ENCODE data around the gene THTPA. TPM values are rescaled to one million over a fixed set of nuclear protein-coding genes. Genes with fewer than 3 reads are reported as not detected.

THTPA gene
- total and polyA plus RNA-seq, 9 of the 15 experiments (the other 6 are each of a cell fraction or from before 2014, with no cell fraction given) = 2.4 to 8.7 (median 5.2) TPM

DNA sequence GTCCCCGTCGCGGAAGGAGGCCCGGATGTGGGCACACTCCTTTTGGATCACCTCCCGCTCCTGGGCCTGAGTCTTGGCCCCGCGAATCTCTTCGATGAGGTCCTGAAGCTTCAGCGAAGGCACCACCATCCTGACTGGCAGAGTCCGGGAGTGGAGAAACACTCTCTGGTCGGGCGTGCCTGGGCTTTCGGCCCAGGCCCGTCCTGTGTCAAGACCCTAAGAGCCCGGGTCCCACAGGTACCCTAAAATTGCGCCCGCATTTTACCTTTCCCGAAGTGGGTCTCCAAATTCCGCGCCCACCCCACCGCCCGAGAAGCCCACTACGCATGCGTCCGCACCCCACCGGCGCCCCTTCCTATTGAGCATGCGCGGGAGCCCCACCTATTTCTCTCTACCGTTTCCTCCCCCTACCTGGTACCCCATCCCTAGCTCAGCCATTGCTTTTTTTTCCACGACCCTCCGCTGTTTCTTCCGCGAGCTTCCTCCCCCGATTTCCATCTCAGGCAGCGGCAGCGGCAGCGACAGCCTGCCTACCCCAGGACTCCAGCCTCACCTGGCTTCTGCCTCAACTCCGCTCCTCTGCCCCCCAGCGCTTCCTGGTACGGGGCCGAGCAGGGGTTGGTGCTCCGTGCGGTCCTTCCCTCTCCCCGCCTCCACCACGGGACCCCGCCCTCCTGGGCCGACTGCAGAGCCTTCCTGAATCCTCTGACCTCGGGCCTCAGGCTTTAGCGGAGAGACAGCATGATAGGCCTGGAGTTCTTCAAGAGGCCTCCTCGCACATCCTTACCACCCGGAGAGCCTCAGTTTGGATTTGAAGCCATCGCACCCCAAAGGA lies 11.3 kb downstream of the THTPA start, which contains the start of gene AP1G2 (continued):
- TF ChIP-seq, protein P1, sequence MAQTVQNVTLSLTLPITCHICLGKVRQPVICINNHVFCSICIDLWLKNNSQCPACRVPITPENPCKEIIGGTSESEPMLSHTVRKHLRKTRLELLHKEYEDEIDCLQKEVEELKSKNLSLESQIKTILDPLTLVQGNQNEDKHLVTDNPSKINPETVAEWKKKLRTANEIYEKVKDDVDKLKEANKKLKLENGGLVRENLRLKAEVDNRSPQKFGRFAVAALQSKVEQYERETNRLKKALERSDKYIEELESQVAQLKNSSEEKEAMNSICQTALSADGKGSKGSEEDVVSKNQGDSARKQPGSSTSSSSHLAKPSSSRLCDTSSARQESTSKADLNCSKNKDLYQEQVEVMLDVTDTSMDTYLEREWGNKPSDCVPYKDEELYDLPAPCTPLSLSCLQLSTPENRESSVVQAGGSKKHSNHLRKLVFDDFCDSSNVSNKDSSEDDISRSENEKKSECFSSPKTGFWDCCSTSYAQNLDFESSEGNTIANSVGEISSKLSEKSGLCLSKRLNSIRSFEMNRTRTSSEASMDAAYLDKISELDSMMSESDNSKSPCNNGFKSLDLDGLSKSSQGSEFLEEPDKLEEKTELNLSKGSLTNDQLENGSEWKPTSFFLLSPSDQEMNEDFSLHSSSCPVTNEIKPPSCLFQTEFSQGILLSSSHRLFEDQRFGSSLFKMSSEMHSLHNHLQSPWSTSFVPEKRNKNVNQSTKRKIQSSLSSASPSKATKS (CRISPR knock-in tag; IDR thresholded peaks at IDR 0.05) = no peak
- TF ChIP-seq, protein P2, sequence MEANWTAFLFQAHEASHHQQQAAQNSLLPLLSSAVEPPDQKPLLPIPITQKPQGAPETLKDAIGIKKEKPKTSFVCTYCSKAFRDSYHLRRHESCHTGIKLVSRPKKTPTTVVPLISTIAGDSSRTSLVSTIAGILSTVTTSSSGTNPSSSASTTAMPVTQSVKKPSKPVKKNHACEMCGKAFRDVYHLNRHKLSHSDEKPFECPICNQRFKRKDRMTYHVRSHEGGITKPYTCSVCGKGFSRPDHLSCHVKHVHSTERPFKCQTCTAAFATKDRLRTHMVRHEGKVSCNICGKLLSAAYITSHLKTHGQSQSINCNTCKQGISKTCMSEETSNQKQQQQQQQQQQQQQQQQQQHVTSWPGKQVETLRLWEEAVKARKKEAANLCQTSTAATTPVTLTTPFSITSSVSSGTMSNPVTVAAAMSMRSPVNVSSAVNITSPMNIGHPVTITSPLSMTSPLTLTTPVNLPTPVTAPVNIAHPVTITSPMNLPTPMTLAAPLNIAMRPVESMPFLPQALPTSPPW (CRISPR knock-in tag; IDR thresholded peaks at IDR 0.05) = peak; percentile 58
- peak in 1 of 2 experiments; percentile 80; a peak in 2 of 4 replicates for TF ChIP-seq HDAC1 (IDR thresholded peaks at IDR 0.05)
- TF ChIP-seq ZNF197 (CRISPR knock-in tag; IDR thresholded peaks at IDR 0.05; ENCODE audit: low read depth) = no peak
- TF ChIP-seq CHCHD3 (CRISPR knock-in tag; IDR thresholded peaks at IDR 0.05) = no peak
- TF ChIP-seq KHSRP (IDR thresholded peaks at IDR 0.05) = no peak
- no peak for TF ChIP-seq SIX5 (IDR thresholded peaks at IDR 0.05; ENCODE audit: borderline replicate concordance in 1 of 2, insufficient read depth in 1 of 2, low read depth in 1 of 2, low read length in 2 of 2)
- no peak for TF ChIP-seq NR2C2 (CRISPR knock-in tag; IDR thresholded peaks at IDR 0.05)
- peak; percentile 76; the same call in 1 of the 2 replicates for TF ChIP-seq NR2C2 (tag; IDR thresholded peaks at IDR 0.05)
- no peak for TF ChIP-seq GABPB1 (CRISPR knock-in tag; IDR thresholded peaks at IDR 0.05)
- TF ChIP-seq BMI1 (IDR thresholded peaks at IDR 0.05; ENCODE audit: low read length) = no peak
- TF ChIP-seq ZHX1 (conservative IDR thresholded peaks at IDR 0.05; ENCODE audit: low read length) = no peak
- no peak for TF ChIP-seq C11orf30 (IDR thresholded peaks at IDR 0.05; ENCODE audit: low read depth)
- TF ChIP-seq CHD1 (IDR thresholded peaks at IDR 0.05; ENCODE audit: low read length) = no peak
- TF ChIP-seq CBX2 (IDR thresholded peaks at IDR 0.05; ENCODE audit: insufficient read depth, low read length, poor library complexity, severe bottlenecking) = no peak
- TF ChIP-seq CXXC5 (CRISPR knock-in tag; IDR thresholded peaks at IDR 0.05) = peak; percentile 61
- no peak for TF ChIP-seq RFX7 (CRISPR knock-in tag; IDR thresholded peaks at IDR 0.05)
- no peak for TF ChIP-seq ZNF140 (CRISPR knock-in tag; IDR thresholded peaks at IDR 0.05)
- TF ChIP-seq EP300 (IDR thresholded peaks at IDR 0.05; ENCODE audit: low read length) = no peak
- no peak for TF ChIP-seq TOE1 (IDR thresholded peaks at IDR 0.05; ENCODE audit: borderline replicate concordance)
- no peak for TF ChIP-seq TOE1 (CRISPR knock-in tag; IDR thresholded peaks at IDR 0.05; ENCODE audit: borderline replicate concordance, low read depth)
- TF ChIP-seq XRCC3 (IDR thresholded peaks at IDR 0.05) = no peak
- TF ChIP-seq SNIP1 (IDR thresholded peaks at IDR 0.05; ENCODE audit: low read depth) = no peak
